Keratinocyte (primary cell): ENCODE measurements around the gene AMD1. TPM values are rescaled to one million over a fixed set of nuclear protein-coding genes. Genes with fewer than 3 reads are reported as not detected.

Experiments
- DNase-seq: peaks from one replicate; pipeline ENCODE4 v3.0.0-alpha.2; 2011; ENCODE audit warnings: low read depth, missing footprints, low spot score
- FAIRE-seq: peaks from 2 replicates; lab custom pipeline; 2011; peaks lifted over from hg19 to GRCh38; lab: Jason Lieb, UNC
- H2AFZ ChIP-seq: 2 replicates; pipeline ENCODE4 v1.6.0; 2012; ENCODE audit warnings: low read length, control low read depth, inconsistent platforms; ENCODE audit not compliant: control insufficient read depth
- H3K27ac ChIP-seq: 2 replicates; pipeline ENCODE4 v1.5.1; 2011; ENCODE audit warnings: low read length; ENCODE audit not compliant: control insufficient read depth, insufficient read depth
- H3K27me3 ChIP-seq: 3 replicates; pipeline ENCODE4 v1.6.0; 2011; ENCODE audit warnings: low read length; ENCODE audit not compliant: control insufficient read depth, insufficient read depth; ENCODE audit errors: extremely low read depth
- H3K36me3 ChIP-seq, 2 experiments: 2 replicates in 1 of 2; 3 replicates in 1 of 2; pipeline ENCODE4 v1.5.1; 2011; ENCODE audit warnings: low read length in 2 of 2, mild to moderate bottlenecking in 1 of 2; ENCODE audit not compliant: control insufficient read depth in 2 of 2, insufficient read depth in 2 of 2; ENCODE audit errors: extremely low read depth in 1 of 2
- H3K4me1 ChIP-seq: 3 replicates; pipeline ENCODE4 v1.5.1; 2011; ENCODE audit warnings: low read length; ENCODE audit not compliant: control insufficient read depth, insufficient read depth; ENCODE audit errors: extremely low read depth
- H3K4me2 ChIP-seq: 3 replicates; pipeline ENCODE4 v1.6.0; 2011; ENCODE audit warnings: low read depth, low read length; ENCODE audit not compliant: control insufficient read depth, insufficient read depth; ENCODE audit errors: extremely low read depth
- H3K4me3 ChIP-seq, 3 experiments: fragments of 200-600 bp in 1 of 3; sonication (generic) in 1 of 3; 2 replicates in 2 of 3; 3 replicates in 1 of 3; pipeline ENCODE4 v1.5.1; 2011 to 2016; ENCODE audit warnings: low read length in 3 of 3, mild to moderate bottlenecking in 3 of 3, control low read depth in 2 of 3, inconsistent platforms in 1 of 3, low read depth in 1 of 3, mixed read lengths in 1 of 3, mixed run types in 1 of 3, moderate library complexity in 1 of 3; ENCODE audit not compliant: control insufficient read depth in 2 of 3, insufficient read depth in 2 of 3; ENCODE audit errors: extremely low read depth in 1 of 3
- H3K79me2 ChIP-seq: 2 replicates; pipeline ENCODE4 v1.6.0; 2012; ENCODE audit warnings: low read length; ENCODE audit not compliant: control insufficient read depth, insufficient read depth
- H3K9ac ChIP-seq: 3 replicates; pipeline ENCODE4 v1.6.0; 2011; ENCODE audit warnings: low read length; ENCODE audit not compliant: control insufficient read depth, insufficient read depth; ENCODE audit errors: extremely low read depth
- H3K9me1 ChIP-seq: 3 replicates; pipeline ENCODE4 v1.6.0; 2011; ENCODE audit warnings: low read length; ENCODE audit not compliant: control insufficient read depth, insufficient read depth; ENCODE audit errors: extremely low read depth
- H3K9me3 ChIP-seq: 2 replicates; pipeline ENCODE4 v1.5.1; 2012; ENCODE audit warnings: low read depth, low read length; ENCODE audit not compliant: control insufficient read depth
- H4K20me1 ChIP-seq: 3 replicates; pipeline ENCODE4 v1.6.0; 2011; ENCODE audit warnings: low read length; ENCODE audit not compliant: control insufficient read depth, insufficient read depth; ENCODE audit errors: extremely low read depth
- CTCF ChIP-seq, 3 experiments: IDR thresholded peaks in 1 of 3; conservative IDR thresholded peaks in 1 of 3; optimal IDR thresholded peaks in 1 of 3; 2 replicates in 2 of 3; 3 replicates in 1 of 3; pipeline versions ENCODE3 to v1.5.1; 2011; ENCODE audit warnings: low read length in 3 of 3, mild to moderate bottlenecking in 3 of 3, moderate library complexity in 2 of 3, control low read depth in 1 of 3, inconsistent platforms in 1 of 3; ENCODE audit not compliant: insufficient read depth in 2 of 3; ENCODE audit errors: extremely low read depth in 1 of 3
- EZH2 ChIP-seq: IDR thresholded peaks from one replicate; pipeline ENCODE4 v1.6.1; 2012; ENCODE audit warnings: inconsistent platforms, mild to moderate bottlenecking, low read length, moderate library complexity
- dilution Hi-C: fragments of 300-500 bp; cut with MboI; formaldehyde crosslinking; loops from one replicate; pipeline ENCODE4 v1.7.0; 2020; ENCODE audit warnings: low sequenced_read_pairs; ENCODE audit not compliant: extremely low pct_ligation_motif_present
- polyA plus RNA-seq, 5 experiments: library from polyadenylated mRNA; depleted of rRNA in 3 of 5; stranded (reverse) in 3 of 5; stranded (forward) in 1 of 5; unstranded in 1 of 5; fragments of >200 nt; gene quantifications; 1 replicate in 1 of 5; 2 replicates in 3 of 5; 3 replicates in 1 of 5; pipeline versions ENCODE4 v1.2.1 to v1.2.3, GENCODE V29; 2011 to 2012; ENCODE audit warnings: missing spikeins in 2 of 5, low read depth in 1 of 5, low replicate concordance in 1 of 5

The AMD1 gene
- polyA plus RNA-seq, 1 donor (not counting 4 experiments of a cell fraction or from before 2014, with no cell fraction given) = 90.9 TPM

GRCh38 chr6:110886555-110887167 is 12.1 kb downstream of the AMD1 start:
- H3K4me3 ChIP-seq = no peak overlapping the region
- no peaks in the 10 kb centered on the region for H3K27me3 ChIP-seq
- peaks cover 6% of the 10 kb centered on the region for H3K4me1 ChIP-seq
- H3K9ac ChIP-seq = no peak overlapping the region
- no peak overlapping the region for H3K27ac ChIP-seq
- peaks cover 2% of the 10 kb centered on the region for H3K9me1 ChIP-seq
- DNase-seq = no peak
- H4K20me1 ChIP-seq = peaks cover 48% of the 10 kb centered on the region
- TF ChIP-seq CTCF (optimal IDR thresholded peaks at IDR 0.05 in 1 of 3, IDR thresholded peaks at IDR 0.05 in 1 of 3, conservative IDR thresholded peaks at IDR 0.05 in 1 of 3; ENCODE audit: extremely low read depth in 1 of 3, insufficient read depth in 2 of 3, low read length in 3 of 3) = no peak
- TF ChIP-seq EZH2 = no peak
- no peak for FAIRE-seq
- peaks cover 10 to 14% of the 10 kb centered on the region in 2 experiments for H3K36me3 ChIP-seq
- dilution Hi-C loops = no loop called here
- no peak overlapping the region for H2AFZ ChIP-seq
- no peak overlapping the region for H3K4me2 ChIP-seq
- no peaks in the 10 kb centered on the region for H3K9me3 ChIP-seq
- H3K79me2 ChIP-seq = peaks cover 99% of the 10 kb centered on the region

- dilution Hi-C loops = no loop called here
- Histone ChIP-seq H3K9me3 (no peaks in the 10 kb centered on the region), H3K4me1 (peaks cover 6% of the 10 kb centered on the region), H3K27me3 (no peaks in the 10 kb centered on the region), H3K4me3 (no peak overlapping the region), H3K36me3 (peaks cover 15 to 26% of the 10 kb centered on the region in 2 experiments), H3K27ac (no peak overlapping the region), H4K20me1 (peaks cover 24% of the 10 kb centered on the region), H2AFZ (no peak overlapping the region), H3K9ac (no peak overlapping the region), H3K79me2 (peaks cover 68% of the 10 kb centered on the region), H3K4me2 (no peak overlapping the region), H3K9me1 (peaks cover 2% of the 10 kb centered on the region)
- DNase-seq (no peak), FAIRE-seq (no peak)
- TF ChIP-seq CTCF (optimal IDR thresholded peaks at IDR 0.05 in 1 of 3, IDR thresholded peaks at IDR 0.05 in 1 of 3, conservative IDR thresholded peaks at IDR 0.05 in 1 of 3; ENCODE audit: extremely low read depth in 1 of 3, insufficient read depth in 2 of 3, low read length in 3 of 3) = no peak
- TF ChIP-seq EZH2 = no peak
These were observed 15.7 kb downstream of the AMD1 start for GRCh38 chr6:110890288-110890687.
